Esophagus (tissue), 2 donors: ENCODE measurements around the gene FAM13A. TPM values are rescaled to one million over a fixed set of nuclear protein-coding genes. Genes with fewer than 3 reads are reported as not detected.

Source experiments
- H3K27ac ChIP-seq, 2 donors: one replicate each; pipeline ENCODE4 v1.5.1; 2013; ENCODE audit warnings: low read depth in 2 of 2, mild to moderate bottlenecking in 2 of 2, inconsistent platforms in 1 of 2, low read length in 1 of 2, moderate library complexity in 1 of 2
- H3K27me3 ChIP-seq, 2 donors: one replicate each; pipeline ENCODE4 v1.6.1; 2013; ENCODE audit warnings: low read length in 2 of 2, control low read depth in 1 of 2, mild to moderate bottlenecking in 1 of 2; ENCODE audit not compliant: insufficient read depth in 2 of 2, control insufficient read depth in 1 of 2
- H3K36me3 ChIP-seq, 2 donors: one replicate each; pipeline ENCODE4 v1.6.1; 2013; ENCODE audit warnings: low read length in 1 of 2; ENCODE audit not compliant: control insufficient read depth in 2 of 2, insufficient read depth in 2 of 2
- H3K4me1 ChIP-seq, 2 donors: one replicate each; pipeline ENCODE4 v1.6.1; 2013; ENCODE audit warnings: low read length in 1 of 2; ENCODE audit not compliant: control insufficient read depth in 2 of 2, insufficient read depth in 2 of 2
- H3K4me3 ChIP-seq, 2 donors: one replicate each; pipeline ENCODE4 v1.5.1; 2013; ENCODE audit warnings: low read length in 2 of 2, mild to moderate bottlenecking in 2 of 2, low read depth in 1 of 2, moderate library complexity in 1 of 2
- H3K9me3 ChIP-seq, 2 donors: one replicate each; pipeline ENCODE4 v1.6.1; 2013; ENCODE audit warnings: mild to moderate bottlenecking in 2 of 2, low read depth in 1 of 2, low read length in 1 of 2, moderate library complexity in 1 of 2; ENCODE audit not compliant: control insufficient read depth in 2 of 2, insufficient read depth in 1 of 2
- WGBS, 2 donors: extraction: QIAGEN DNeasy Blood & Tissue Kit; methylation state at CpG; one replicate each; pipeline ENCODE4 v1.1.7; 2013; 5-methylcytosine and 5-hydroxymethylcytosine counted together
- polyA plus RNA-seq, 2 donors: library from polyadenylated mRNA; stranded (reverse); fragments of 200-250 nt; gene quantifications; one replicate each; pipeline ENCODE4 v1.2.3, GENCODE V29; 2013
- donor health status: healthy with polysubstance abuse.
- donor health status: Bipolar disorder and iron deficiency.

FAM13A gene
- polyA plus RNA-seq, 2 donors = 2.5 to 2.7 TPM

GRCh38 chr4:88765729-88766128 is 291.3 kb downstream of the FAM13A start:
- H3K27me3 ChIP-seq = no peaks in the 10 kb centered on the region
- H3K36me3 ChIP-seq = peaks cover 0 to 2% of the 10 kb centered on the region in 2 donors
- 21 to 52% methylated on average over 2 of the region's 2 CpGs for WGBS, 2 donors
- H3K4me1 ChIP-seq = no peaks in the 10 kb centered on the region
- H3K9me3 ChIP-seq = no peaks in the 10 kb centered on the region
- no peak overlapping the region for H3K27ac ChIP-seq
- H3K4me3 ChIP-seq = no peak overlapping the region

GRCh38 chr4:88763075-88763474 is 293.9 kb downstream of the FAM13A start:
- Histone ChIP-seq H3K36me3 (peaks cover 0 to 2% of the 10 kb centered on the region in 2 donors), H3K27ac (no peak overlapping the region), H3K4me3 (no peak overlapping the region), H3K27me3 (no peaks in the 10 kb centered on the region), H3K9me3 (no peaks in the 10 kb centered on the region), H3K4me1 (no peaks in the 10 kb centered on the region)
- 74 to 82% methylated on average over 6 of the region's 6 CpGs for WGBS, 2 donors

GRCh38 chr4:88761861-88762523 is 295.0 kb downstream of the FAM13A start:
- Histone ChIP-seq H3K27ac (no peak overlapping the region), H3K4me3 (no peak overlapping the region), H3K9me3 (no peaks in the 10 kb centered on the region), H3K27me3 (no peaks in the 10 kb centered on the region), H3K36me3 (peaks cover 0 to 2% of the 10 kb centered on the region in 2 donors), H3K4me1 (no peaks in the 10 kb centered on the region)
- 84 to 93% methylated on average over 2 of the region's 2 CpGs for WGBS, 2 donors

GRCh38 chr4:88761342-88761741 is 295.6 kb downstream of the FAM13A start:
- 88 to 95% methylated on average over 3 of the region's 3 CpGs for WGBS, 2 donors
- Histone ChIP-seq H3K36me3 (peaks cover 0 to 2% of the 10 kb centered on the region in 2 donors), H3K4me3 (no peak overlapping the region), H3K27ac (no peak overlapping the region), H3K9me3 (no peaks in the 10 kb centered on the region), H3K4me1 (no peaks in the 10 kb centered on the region), H3K27me3 (no peaks in the 10 kb centered on the region)

- Histone ChIP-seq H3K27me3 (no peaks in the 10 kb centered on the region), H3K36me3 (peaks cover 0 to 2% of the 10 kb centered on the region in 2 donors), H3K9me3 (no peaks in the 10 kb centered on the region), H3K27ac (no peak overlapping the region), H3K4me3 (no peak overlapping the region), H3K4me1 (no peaks in the 10 kb centered on the region)
- 55 to 56% methylated on average over 2 of the region's 2 CpGs for WGBS, 2 donors
Measured at GRCh38 chr4:88759895-88760290, 297.1 kb downstream of the FAM13A start.

GRCh38 chr4:88759039-88759894 is 297.7 kb downstream of the FAM13A start:
- Histone ChIP-seq H3K27me3 (no peaks in the 10 kb centered on the region), H3K9me3 (no peaks in the 10 kb centered on the region), H3K4me3 (no peak overlapping the region), H3K4me1 (no peaks in the 10 kb centered on the region), H3K36me3 (peaks cover 0 to 2% of the 10 kb centered on the region in 2 donors), H3K27ac (no peak overlapping the region)
- 55% methylated on average over 12 of the region's 12 CpGs for WGBS, 2 donors

GRCh38 chr4:88758264-88758663 is 298.7 kb downstream of the FAM13A start:
- Histone ChIP-seq H3K36me3 (peaks cover 0 to 2% of the 10 kb centered on the region in 2 donors), H3K9me3 (no peaks in the 10 kb centered on the region), H3K4me3 (no peak overlapping the region), H3K4me1 (no peaks in the 10 kb centered on the region), H3K27ac (no peak overlapping the region), H3K27me3 (no peaks in the 10 kb centered on the region)
- 71 to 73% methylated on average over 8 of the region's 8 CpGs for WGBS, 2 donors

GRCh38 chr4:88757776-88758175 is 299.2 kb downstream of the FAM13A start:
- 90 to 92% methylated on average over 6 of the region's 6 CpGs for WGBS, 2 donors
- H3K4me3 ChIP-seq = no peak overlapping the region
- H3K4me1 ChIP-seq = no peaks in the 10 kb centered on the region
- no peaks in the 10 kb centered on the region for H3K27me3 ChIP-seq
- H3K9me3 ChIP-seq = no peaks in the 10 kb centered on the region
- H3K36me3 ChIP-seq = peaks cover 0 to 2% of the 10 kb centered on the region in 2 donors
- no peak overlapping the region for H3K27ac ChIP-seq

GRCh38 chr4:88757067-88757466 is 299.9 kb downstream of the FAM13A start:
- Histone ChIP-seq H3K27ac (no peak overlapping the region), H3K9me3 (no peaks in the 10 kb centered on the region), H3K4me3 (no peak overlapping the region), H3K27me3 (no peaks in the 10 kb centered on the region), H3K4me1 (no peaks in the 10 kb centered on the region), H3K36me3 (no peaks in the 10 kb centered on the region)
